Natural killer cell (primary cell): Measurements from ENCODE around the gene MEF2D. TPM values are rescaled to one million over a fixed set of nuclear protein-coding genes. Genes with fewer than 3 reads are reported as not detected.

ENCODE experiments used
- ATAC-seq, 3 donors: fragments of 150-1000 bp in 2 of 3; fragments of 200-7000 bp in 1 of 3; cut with Tn5 transposase; 1 replicate in 1 of 3; 2 replicates in 2 of 3; pipeline ENCODE4 v1.10.0; 2021; ENCODE audit warnings: mild to moderate bottlenecking in 2 of 3, moderate library complexity in 2 of 3
- DNase-seq, 2 donors: peaks; one replicate each; pipeline versions ENCODE4 v3.0.0 to v3.0.0-alpha.2; 2013 to 2021; ENCODE audit warnings: mixed read lengths in 1 of 2
- H3K27ac ChIP-seq: one replicate; pipeline ENCODE4 v1.5.1; 2013; ENCODE audit warnings: mild to moderate bottlenecking, low read length
- H3K27me3 ChIP-seq: one replicate; pipeline ENCODE4 v1.6.1; 2013; ENCODE audit warnings: low read length; ENCODE audit not compliant: control insufficient read depth, insufficient read depth
- H3K36me3 ChIP-seq: one replicate; pipeline ENCODE4 v1.6.1; 2013; ENCODE audit warnings: low read length; ENCODE audit not compliant: control insufficient read depth, insufficient read depth
- H3K4me1 ChIP-seq: one replicate; pipeline ENCODE4 v1.6.1; 2013; ENCODE audit warnings: low read length; ENCODE audit not compliant: control insufficient read depth, insufficient read depth
- H3K4me3 ChIP-seq: one replicate; pipeline ENCODE4 v1.5.1; 2013; ENCODE audit warnings: low read length
- H3K9me3 ChIP-seq: one replicate; pipeline ENCODE4 v1.6.1; 2013; ENCODE audit warnings: low read length; ENCODE audit not compliant: control insufficient read depth, insufficient read depth
- H3K27ac Mint-ChIP-seq, 2 donors: one replicate each; pipeline ENCODE4 v1.8.0; 2022; ENCODE audit warnings: mild to moderate bottlenecking in 2 of 2, mixed read lengths in 2 of 2, moderate library complexity in 1 of 2
- H3K27me3 Mint-ChIP-seq, 2 donors: one replicate each; pipeline ENCODE4 v1.8.0; 2022; ENCODE audit warnings: low read depth in 2 of 2, mixed read lengths in 2 of 2
- H3K36me3 Mint-ChIP-seq: one replicate; pipeline ENCODE4 v1.8.0; 2022; ENCODE audit warnings: mixed read lengths
- H3K4me1 Mint-ChIP-seq, 2 donors: one replicate each; pipeline ENCODE4 v1.8.0; 2022; ENCODE audit warnings: mixed read lengths in 2 of 2
- H3K4me3 Mint-ChIP-seq: one replicate; pipeline ENCODE4 v1.8.0; 2022; ENCODE audit warnings: mild to moderate bottlenecking, moderate library complexity, mixed read lengths
- H3K9me3 Mint-ChIP-seq, 2 donors: one replicate each; pipeline ENCODE4 v1.8.0; 2022; ENCODE audit warnings: mixed read lengths in 2 of 2
- WGBS: methylation state at CpG from one replicate; pipeline ENCODE4 v1.1.7; 2013; ENCODE audit warnings: missing lambda C conversion rate; ENCODE audit not compliant: insufficient coverage; 5-methylcytosine and 5-hydroxymethylcytosine counted together
- intact Hi-C: fragments of 100-400 bp; cut with micrococcal nuclease; formaldehyde crosslinking; loops from one replicate; pipeline ENCODE4 v1.14.2; 2022
- total RNA-seq, 4 donors: library from RNA; stranded (reverse); fragments of 120-200 nt in 1 of 4; gene quantifications; one replicate each; pipeline versions ENCODE4 v1.2.3 to v1.2.4, GENCODE V29; 2013 to 2022
- TF ChIP-seq, protein P1 (sequence below): fragments of 200-600 bp; IDR thresholded peaks from one replicate; pipeline ENCODE4 v1.8.0; 2022; ENCODE audit warnings: antibody characterized with exemption

Gene MEF2D
- total RNA-seq, 3 donors from 2014 or later (not counting 1 experiment from before 2014, with no cell fraction given) = 232 to 298 (median 284) TPM

DNA sequence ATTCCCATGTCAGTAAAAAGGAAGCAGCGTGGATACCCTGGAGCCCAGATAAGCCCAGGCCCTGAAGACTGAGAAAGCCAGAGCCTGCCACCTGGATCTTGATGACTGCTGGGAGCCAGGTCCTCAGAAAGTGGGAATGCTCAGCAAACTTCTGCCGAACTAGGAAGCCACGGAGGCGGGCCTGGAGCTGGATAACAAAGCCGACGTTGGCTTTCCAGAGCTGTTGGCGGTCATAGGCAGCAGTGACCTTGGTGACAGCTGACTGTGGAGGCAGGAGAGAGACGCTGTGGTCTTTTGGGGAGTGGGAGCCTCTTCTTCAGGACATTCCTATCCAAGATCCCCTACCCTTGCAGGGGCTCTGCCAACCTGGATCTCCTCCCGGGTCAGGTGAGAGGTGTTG is 47.4 kb upstream of the MEF2D start:
- TF ChIP-seq, protein P1, sequence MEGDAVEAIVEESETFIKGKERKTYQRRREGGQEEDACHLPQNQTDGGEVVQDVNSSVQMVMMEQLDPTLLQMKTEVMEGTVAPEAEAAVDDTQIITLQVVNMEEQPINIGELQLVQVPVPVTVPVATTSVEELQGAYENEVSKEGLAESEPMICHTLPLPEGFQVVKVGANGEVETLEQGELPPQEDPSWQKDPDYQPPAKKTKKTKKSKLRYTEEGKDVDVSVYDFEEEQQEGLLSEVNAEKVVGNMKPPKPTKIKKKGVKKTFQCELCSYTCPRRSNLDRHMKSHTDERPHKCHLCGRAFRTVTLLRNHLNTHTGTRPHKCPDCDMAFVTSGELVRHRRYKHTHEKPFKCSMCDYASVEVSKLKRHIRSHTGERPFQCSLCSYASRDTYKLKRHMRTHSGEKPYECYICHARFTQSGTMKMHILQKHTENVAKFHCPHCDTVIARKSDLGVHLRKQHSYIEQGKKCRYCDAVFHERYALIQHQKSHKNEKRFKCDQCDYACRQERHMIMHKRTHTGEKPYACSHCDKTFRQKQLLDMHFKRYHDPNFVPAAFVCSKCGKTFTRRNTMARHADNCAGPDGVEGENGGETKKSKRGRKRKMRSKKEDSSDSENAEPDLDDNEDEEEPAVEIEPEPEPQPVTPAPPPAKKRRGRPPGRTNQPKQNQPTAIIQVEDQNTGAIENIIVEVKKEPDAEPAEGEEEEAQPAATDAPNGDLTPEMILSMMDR = no peak
- H3K27me3 Mint-ChIP-seq = no peaks in the 10 kb centered on the region
- Histone ChIP-seq H3K27me3 (no peaks in the 10 kb centered on the region), H3K4me3 (no peak overlapping the region), H3K4me1 (peaks cover 16% of the 10 kb centered on the region), H3K27ac (no peak overlapping the region), H3K36me3 (no peaks in the 10 kb centered on the region), H3K9me3 (no peaks in the 10 kb centered on the region)
- WGBS = 97% methylated on average over 9 of the region's 9 CpGs
- peaks cover 0 to 11% of the 10 kb centered on the region in 2 donors for H3K4me1 Mint-ChIP-seq
- DNase-seq (no peak), ATAC-seq (no peak)
- H3K9me3 Mint-ChIP-seq = no peaks in the 10 kb centered on the region
- no peak overlapping the region for H3K27ac Mint-ChIP-seq
- no peak overlapping the region for H3K4me3 Mint-ChIP-seq
- intact Hi-C loops = no loop called here
- no peaks in the 10 kb centered on the region for H3K36me3 Mint-ChIP-seq

DNA sequence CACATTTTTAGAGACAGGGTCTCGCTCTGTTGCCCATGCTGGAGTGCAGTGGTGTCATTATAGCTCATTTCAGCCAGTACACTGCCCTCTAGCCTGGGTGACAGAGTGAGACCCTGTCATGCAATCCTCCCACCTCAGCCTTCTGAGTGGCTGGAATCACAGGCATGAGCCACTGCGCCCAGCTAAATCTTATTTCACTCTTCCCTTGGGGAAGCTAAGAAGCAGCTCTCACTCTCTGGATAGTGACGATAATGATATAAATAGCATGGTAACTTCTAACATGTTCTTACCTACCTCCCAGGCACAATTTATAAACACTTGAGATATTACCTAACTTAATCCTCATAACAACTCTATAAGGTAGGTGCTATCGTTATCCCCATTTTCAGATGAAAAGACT is 46.9 kb upstream of the MEF2D start:
- TF ChIP-seq, protein P1 = no peak
- peaks cover 13% of the 10 kb centered on the region for H3K4me1 ChIP-seq
- peaks cover 0 to 10% of the 10 kb centered on the region in 2 donors for H3K4me1 Mint-ChIP-seq
- intact Hi-C loops = no loop called here
- DNase-seq (no peak), ATAC-seq (no peak)
- no peaks in the 10 kb centered on the region for H3K27me3 ChIP-seq
- H3K4me3 Mint-ChIP-seq = no peak overlapping the region
- H3K9me3 ChIP-seq = no peaks in the 10 kb centered on the region
- H3K27ac Mint-ChIP-seq = no peak overlapping the region
- no peaks in the 10 kb centered on the region for H3K9me3 Mint-ChIP-seq
- no peak overlapping the region for H3K4me3 ChIP-seq
- H3K36me3 Mint-ChIP-seq = no peaks in the 10 kb centered on the region
- no peaks in the 10 kb centered on the region for H3K36me3 ChIP-seq
- no peak overlapping the region for H3K27ac ChIP-seq
- 83% methylated on average over 1 of the region's 4 CpGs for WGBS
- no peaks in the 10 kb centered on the region for H3K27me3 Mint-ChIP-seq

GRCh38 chr1:156546267-156546666 is 45.7 kb upstream of the MEF2D start:
- H3K27me3 ChIP-seq = no peaks in the 10 kb centered on the region
- H3K4me1 ChIP-seq = peaks cover 3% of the 10 kb centered on the region
- whole genome bisulfite sequencing = 95% methylated on average over 3 of the region's 3 CpGs
- Mint-ChIP-seq H3K9me3 (no peaks in the 10 kb centered on the region), H3K27ac (no peak overlapping the region), H3K4me1 (peaks cover 0 to 10% of the 10 kb centered on the region in 2 donors), H3K27me3 (no peaks in the 10 kb centered on the region), H3K36me3 (no peaks in the 10 kb centered on the region), H3K4me3 (no peak overlapping the region)
- H3K27ac ChIP-seq = no peak overlapping the region
- ATAC-seq (no peak), DNase-seq (no peak)
- intact Hi-C loops = no loop called here
- H3K9me3 ChIP-seq = no peaks in the 10 kb centered on the region
- H3K36me3 ChIP-seq = no peaks in the 10 kb centered on the region
- H3K4me3 ChIP-seq = no peak overlapping the region
- TF ChIP-seq, protein P1 = no peak

DNA sequence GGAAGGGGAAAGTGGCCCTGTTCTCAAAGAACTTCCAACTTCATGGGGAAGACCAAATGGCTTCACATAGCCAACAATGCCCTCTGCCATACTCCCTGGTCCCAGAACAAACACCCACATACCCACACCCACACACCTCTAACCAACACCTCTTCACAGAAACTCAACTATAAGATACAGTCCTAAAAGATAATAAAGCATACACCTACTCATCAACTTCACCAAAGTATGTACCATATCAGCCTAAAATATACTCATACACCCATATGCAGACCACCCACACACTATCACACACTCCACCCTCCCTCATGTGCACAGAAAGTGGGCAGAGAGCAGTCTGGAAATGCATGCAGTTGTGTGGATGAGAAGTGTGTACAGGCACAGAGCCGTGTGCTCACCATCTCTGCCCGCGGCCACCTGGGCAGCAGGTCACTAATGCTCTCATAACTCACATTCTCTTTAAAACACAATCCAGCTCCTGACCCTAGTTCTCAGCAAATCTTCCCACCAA is 44.1 kb upstream of the MEF2D start:
- Mint-ChIP-seq H3K36me3 (no peaks in the 10 kb centered on the region), H3K4me1 (peaks cover 0 to 10% of the 10 kb centered on the region in 2 donors), H3K9me3 (no peaks in the 10 kb centered on the region), H3K4me3 (no peak overlapping the region), H3K27me3 (no peaks in the 10 kb centered on the region), H3K27ac (no peak overlapping the region)
- DNase-seq (no peak), ATAC-seq (no peak)
- Histone ChIP-seq H3K4me1 (no peaks in the 10 kb centered on the region), H3K27ac (no peak overlapping the region), H3K9me3 (no peaks in the 10 kb centered on the region), H3K4me3 (no peak overlapping the region), H3K27me3 (no peaks in the 10 kb centered on the region), H3K36me3 (no peaks in the 10 kb centered on the region)
- TF ChIP-seq, protein P1 = no peak
- intact Hi-C loops = no loop called here
- 100% methylated on average over 3 of the region's 3 CpGs for WGBS
